22Rv1 (cell line): ENCODE data around the gene TM4SF20.

Experiments
- ZFX ChIP-seq: fragments of 450-650 bp; IDR thresholded peaks from 2 replicates; pipeline ENCODE4 v1.6.1; 2017; ENCODE audit warnings: antibody characterized with exemption, borderline replicate concordance
- TF ChIP-seq, protein P1 (sequence below): fragments of 450-650 bp; IDR thresholded peaks from 2 replicates; pipeline ENCODE4 v1.5.1; 2017; ENCODE audit warnings: mild to moderate bottlenecking

DNA sequence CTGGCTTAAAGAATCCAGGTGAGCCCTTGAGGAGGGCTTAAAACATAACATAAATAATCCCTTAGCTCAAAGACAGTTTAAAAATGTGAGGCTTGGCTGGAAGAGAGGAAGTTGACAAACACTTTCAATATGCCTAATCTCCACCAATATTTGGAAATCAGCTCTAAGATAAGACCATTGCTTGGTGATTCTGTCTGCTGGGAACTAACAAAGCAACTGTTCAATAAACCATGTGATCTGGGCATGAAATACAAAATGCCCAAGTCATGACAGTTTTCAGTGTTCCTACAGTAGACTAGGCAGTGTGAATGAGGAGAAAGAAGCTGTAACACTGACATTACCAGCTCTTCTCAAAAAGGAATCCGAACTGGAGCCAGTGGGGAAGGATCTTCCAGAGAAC is 43.4 kb downstream of the TM4SF20 start:
- TF ChIP-seq, protein P1, sequence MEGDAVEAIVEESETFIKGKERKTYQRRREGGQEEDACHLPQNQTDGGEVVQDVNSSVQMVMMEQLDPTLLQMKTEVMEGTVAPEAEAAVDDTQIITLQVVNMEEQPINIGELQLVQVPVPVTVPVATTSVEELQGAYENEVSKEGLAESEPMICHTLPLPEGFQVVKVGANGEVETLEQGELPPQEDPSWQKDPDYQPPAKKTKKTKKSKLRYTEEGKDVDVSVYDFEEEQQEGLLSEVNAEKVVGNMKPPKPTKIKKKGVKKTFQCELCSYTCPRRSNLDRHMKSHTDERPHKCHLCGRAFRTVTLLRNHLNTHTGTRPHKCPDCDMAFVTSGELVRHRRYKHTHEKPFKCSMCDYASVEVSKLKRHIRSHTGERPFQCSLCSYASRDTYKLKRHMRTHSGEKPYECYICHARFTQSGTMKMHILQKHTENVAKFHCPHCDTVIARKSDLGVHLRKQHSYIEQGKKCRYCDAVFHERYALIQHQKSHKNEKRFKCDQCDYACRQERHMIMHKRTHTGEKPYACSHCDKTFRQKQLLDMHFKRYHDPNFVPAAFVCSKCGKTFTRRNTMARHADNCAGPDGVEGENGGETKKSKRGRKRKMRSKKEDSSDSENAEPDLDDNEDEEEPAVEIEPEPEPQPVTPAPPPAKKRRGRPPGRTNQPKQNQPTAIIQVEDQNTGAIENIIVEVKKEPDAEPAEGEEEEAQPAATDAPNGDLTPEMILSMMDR = no peak
- TF ChIP-seq ZFX = no peak
